ENCODE results near the gene TAPBP.
"Not testable (repeated sequence)": the region's sequence is repeated elsewhere in the genome, so short reads cannot be mapped to it uniquely, and the experiment has no call there.

TAPBP gene

DNA sequence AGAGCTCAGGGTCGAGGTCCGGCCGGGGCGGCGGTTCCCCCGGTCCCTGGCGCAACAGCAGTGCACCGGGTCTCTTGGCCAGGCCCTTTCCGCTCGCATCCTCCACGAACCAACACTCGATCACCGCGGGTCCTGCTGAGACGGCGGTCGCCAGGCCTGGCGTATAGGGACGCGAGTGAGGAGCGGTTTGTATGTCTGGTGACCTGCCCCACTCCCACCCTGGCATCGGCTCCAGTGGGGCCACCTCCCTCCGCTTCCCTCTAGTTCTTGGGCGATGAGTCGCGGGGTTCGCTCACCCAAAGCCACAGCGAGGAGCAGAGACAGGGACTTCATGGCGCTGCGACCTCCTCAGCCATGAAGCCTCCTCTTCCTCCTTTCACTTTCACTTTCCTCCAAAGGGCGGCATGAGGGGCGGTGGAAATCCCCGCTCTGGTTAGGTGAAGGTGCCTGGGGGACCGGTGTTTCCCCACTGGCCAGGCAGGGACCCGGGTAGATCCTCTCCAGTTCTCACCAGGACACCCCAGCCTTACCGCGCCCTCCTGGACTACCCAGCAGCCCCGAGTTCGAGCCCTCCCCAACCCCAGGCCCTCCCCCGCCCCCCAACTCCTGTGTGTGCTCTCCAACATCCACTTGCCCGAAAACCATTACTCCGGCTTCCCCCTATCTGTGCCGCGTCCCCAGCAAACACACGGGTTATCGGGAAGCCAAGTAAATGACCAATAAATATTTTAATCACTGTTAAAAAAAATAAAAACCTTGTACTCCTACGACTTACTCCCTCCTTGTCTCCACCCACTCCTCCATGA, at the start of gene TAPBP:
TAPBP (minus strand) TSS at position 370 of the 806 bp plus-strand sequence; CDS start at position 333, 37 bp downstream.
- TF ChIP-seq POLR2A (IDR thresholded peaks at IDR 0.05; ENCODE audit: extremely low read depth, insufficient read length): peak; percentile 52
- TF ChIP-seq, protein P1, sequence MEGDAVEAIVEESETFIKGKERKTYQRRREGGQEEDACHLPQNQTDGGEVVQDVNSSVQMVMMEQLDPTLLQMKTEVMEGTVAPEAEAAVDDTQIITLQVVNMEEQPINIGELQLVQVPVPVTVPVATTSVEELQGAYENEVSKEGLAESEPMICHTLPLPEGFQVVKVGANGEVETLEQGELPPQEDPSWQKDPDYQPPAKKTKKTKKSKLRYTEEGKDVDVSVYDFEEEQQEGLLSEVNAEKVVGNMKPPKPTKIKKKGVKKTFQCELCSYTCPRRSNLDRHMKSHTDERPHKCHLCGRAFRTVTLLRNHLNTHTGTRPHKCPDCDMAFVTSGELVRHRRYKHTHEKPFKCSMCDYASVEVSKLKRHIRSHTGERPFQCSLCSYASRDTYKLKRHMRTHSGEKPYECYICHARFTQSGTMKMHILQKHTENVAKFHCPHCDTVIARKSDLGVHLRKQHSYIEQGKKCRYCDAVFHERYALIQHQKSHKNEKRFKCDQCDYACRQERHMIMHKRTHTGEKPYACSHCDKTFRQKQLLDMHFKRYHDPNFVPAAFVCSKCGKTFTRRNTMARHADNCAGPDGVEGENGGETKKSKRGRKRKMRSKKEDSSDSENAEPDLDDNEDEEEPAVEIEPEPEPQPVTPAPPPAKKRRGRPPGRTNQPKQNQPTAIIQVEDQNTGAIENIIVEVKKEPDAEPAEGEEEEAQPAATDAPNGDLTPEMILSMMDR (IDR thresholded peaks at IDR 0.05; ENCODE audit: low read depth, low read length): no peak
- TF ChIP-seq, protein P2, sequence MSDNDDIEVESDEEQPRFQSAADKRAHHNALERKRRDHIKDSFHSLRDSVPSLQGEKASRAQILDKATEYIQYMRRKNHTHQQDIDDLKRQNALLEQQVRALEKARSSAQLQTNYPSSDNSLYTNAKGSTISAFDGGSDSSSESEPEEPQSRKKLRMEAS (IDR thresholded peaks at IDR 0.05; ENCODE audit: low read depth, low read length): peak; percentile 62
- 0 out of 2 replicates have a peak, but pooled peaks have one; percentile 55 for TF ChIP-seq MYC (IDR thresholded peaks at IDR 0.05; ENCODE audit: low read depth, low read length)
- DNase-seq (ENCODE audit: low read depth): peak; percentile 81

DNA sequence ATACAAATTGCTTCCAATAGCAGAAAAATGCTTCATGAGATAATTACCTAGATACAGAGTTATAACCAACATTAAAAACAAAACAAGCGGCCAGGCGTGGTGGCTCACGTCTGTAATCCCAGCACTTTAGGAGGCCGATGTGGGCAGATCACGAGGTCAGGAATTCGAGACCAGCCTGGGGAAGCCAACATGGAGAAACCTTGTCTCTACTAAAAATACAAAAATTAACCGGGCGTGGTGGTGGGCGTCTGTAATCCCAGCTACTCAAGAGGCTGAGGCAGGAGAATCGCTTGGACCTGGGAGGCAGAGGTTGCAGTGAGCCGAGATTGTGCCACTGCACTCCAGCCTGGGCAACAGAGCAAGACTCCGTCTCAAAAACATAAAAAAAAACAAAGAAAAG, 49.6 kb upstream of the TAPBP start:
- not testable (repeated sequence) for H3K4me3 ChIP-seq (ENCODE audit: low read depth, low read length); DNase-seq (ENCODE audit: low read depth)

More for the DNA sequence above, at the start of gene TAPBP:
- H3K4me3 ChIP-seq (ENCODE audit: low read depth, low read length): peak within 1 kb of the TSS; percentile 81

DNA sequence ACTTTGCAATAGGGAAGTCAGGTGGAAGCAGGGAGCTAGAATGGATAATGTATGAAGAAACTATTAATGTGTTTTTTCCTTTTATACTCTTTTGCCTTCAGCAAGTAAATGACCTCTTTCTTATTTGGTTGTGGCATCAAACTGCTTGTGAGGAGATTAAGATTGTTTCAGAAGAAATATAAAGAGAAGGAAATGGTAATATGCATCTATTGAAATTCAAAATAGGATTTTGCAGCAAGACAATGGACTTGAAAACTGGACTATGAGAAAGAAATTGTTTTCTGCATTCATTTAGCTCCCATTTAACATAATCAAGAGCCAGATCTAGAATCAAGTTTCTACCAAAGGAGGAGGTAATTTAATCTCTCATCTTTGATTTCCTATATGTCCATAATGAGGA, 45.5 kb upstream of the TAPBP start:
- H3K4me3 ChIP-seq (ENCODE audit: low read depth, low read length): no peak overlapping the region
- no peak for DNase-seq (ENCODE audit: low read depth)
- no peak for TF ChIP-seq MYC (IDR thresholded peaks at IDR 0.05; ENCODE audit: low read depth, low read length)
- TF ChIP-seq, protein P2 (IDR thresholded peaks at IDR 0.05; ENCODE audit: low read depth, low read length): no peak
- TF ChIP-seq POLR2A (IDR thresholded peaks at IDR 0.05; ENCODE audit: extremely low read depth, insufficient read length): no peak
- TF ChIP-seq, protein P1 (IDR thresholded peaks at IDR 0.05; ENCODE audit: low read depth, low read length): no peak

DNA sequence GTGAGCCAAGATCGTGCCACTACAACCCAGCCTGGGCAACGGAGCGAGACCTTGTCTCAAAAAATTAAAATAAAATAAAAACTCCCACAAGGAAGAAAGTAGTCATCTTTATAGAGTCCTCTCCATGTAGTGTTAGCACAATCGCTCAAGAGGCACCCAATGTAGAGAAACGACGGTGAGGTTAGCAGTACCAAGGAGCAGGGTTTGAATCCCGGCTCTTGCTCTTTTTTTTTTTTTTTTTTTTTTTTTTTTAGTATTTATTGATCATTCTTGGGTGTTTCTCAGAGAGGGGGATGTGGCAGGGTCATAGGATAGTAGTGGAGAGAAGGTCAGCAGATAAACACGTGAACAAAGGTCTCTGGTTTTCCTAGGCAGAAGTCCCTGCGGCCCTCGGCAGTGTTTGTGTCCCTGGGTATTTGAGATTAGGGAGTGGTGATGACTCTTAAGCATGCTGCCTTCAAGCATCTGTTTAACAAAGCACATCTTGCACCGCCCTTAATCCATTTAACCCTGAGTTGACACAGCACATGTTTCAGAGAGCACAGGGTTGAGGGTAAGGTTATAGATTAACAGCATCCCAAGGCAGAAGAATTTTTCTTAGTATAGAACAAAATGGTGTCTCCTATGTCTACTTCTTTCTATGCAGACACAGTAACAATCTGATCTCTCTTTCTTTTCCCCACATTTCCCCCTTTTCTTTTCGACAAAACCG, 43.4 kb upstream of the TAPBP start:
- DNase-seq (ENCODE audit: low read depth); H3K4me3 ChIP-seq (ENCODE audit: low read depth, low read length): not testable (repeated sequence)

DNA sequence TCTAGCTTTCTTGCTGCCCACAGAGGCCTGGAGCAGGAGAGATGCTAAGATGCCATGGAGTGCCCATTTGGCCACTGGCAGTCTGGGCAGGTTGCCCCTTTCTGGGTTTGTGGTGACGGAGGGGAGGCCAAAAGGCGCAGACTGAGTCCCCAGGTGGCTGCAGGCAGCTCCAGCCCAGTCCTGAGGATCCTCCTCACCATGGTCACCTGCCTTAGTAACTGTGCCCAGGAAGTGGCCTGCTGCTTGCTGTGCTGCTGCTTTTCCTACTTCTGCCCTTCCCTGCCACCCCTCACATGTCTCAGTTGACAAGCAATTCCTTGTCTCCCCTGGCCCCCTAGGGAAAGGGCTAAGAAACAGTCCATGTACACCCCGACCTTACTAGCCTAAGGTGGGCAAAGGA, 42.4 kb upstream of the TAPBP start:
- DNase-seq (ENCODE audit: low read depth): no peak
- TF ChIP-seq, protein P1 (IDR thresholded peaks at IDR 0.05; ENCODE audit: low read depth, low read length): no peak
- no peak for TF ChIP-seq MYC (IDR thresholded peaks at IDR 0.05; ENCODE audit: low read depth, low read length)
- TF ChIP-seq POLR2A (IDR thresholded peaks at IDR 0.05; ENCODE audit: extremely low read depth, insufficient read length): no peak
- TF ChIP-seq, protein P2 (IDR thresholded peaks at IDR 0.05; ENCODE audit: low read depth, low read length): no peak
- H3K4me3 ChIP-seq (ENCODE audit: low read depth, low read length): no peak overlapping the region

DNA sequence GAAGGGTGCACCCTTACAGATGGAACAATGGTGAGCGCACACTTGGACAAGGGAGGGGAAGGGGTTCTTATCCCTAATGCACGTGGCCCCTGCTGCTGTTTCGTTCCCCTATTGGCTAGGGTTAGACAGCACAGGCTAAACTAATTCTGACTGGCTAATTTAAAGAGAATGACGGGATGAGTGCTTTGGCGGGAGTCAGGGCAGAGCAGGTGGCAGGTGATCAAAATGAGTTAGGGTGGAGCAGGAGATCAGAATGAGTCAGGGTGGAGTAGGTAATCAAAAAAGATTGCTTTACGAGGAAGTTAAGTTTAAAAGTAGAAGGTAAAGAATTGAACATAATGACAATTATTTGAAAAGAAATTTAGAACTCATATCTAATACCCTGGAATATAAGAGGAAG, 42.0 kb upstream of the TAPBP start:
- DNase-seq (ENCODE audit: low read depth); H3K4me3 ChIP-seq (ENCODE audit: low read depth, low read length): not testable (repeated sequence)

DNA sequence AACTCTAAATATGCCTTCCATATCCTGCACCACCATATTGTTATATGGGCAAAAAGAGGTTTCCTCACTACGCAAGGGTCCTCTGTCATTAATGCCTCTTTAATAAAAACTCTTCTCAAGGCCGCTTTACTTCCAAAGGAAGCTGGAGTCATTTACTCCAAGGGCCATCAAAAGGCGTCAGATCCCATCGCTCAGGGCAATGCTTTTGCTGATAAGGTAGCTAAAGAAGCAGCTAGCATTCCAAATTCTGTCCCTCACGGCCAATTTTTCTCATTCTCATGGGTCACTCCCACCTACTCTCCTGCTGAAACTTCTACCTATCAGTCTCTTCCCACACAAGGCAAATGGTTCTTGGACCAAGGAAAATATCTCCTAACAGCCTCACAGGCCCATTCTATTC, 33.9 kb upstream of the TAPBP start:
- DNase-seq (ENCODE audit: low read depth): no peak
- TF ChIP-seq, protein P2 (IDR thresholded peaks at IDR 0.05; ENCODE audit: low read depth, low read length): no peak
- TF ChIP-seq, protein P1 (IDR thresholded peaks at IDR 0.05; ENCODE audit: low read depth, low read length): no peak
- TF ChIP-seq POLR2A (IDR thresholded peaks at IDR 0.05; ENCODE audit: extremely low read depth, insufficient read length): no peak
- no peak for TF ChIP-seq MYC (IDR thresholded peaks at IDR 0.05; ENCODE audit: low read depth, low read length)

DNA sequence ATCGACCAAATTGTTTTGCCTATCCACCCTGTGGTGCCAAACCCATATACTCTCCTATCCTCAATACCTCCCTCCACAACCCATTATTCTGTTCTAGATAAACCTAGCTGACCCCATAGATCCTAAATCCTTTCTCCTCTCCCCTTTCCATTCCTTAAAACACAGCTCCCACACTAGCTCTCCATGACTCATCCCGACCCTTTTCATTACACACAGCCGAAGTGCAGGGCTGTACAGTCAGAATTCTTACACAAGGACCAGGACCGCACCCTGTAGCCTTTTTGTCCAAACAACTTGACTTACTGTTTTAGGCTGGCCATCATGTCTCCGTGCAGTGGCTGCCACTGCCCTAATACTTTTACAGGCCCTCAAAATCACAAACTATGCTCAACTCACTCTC, 33.1 kb upstream of the TAPBP start:
- H3K4me3 ChIP-seq (ENCODE audit: low read depth, low read length); DNase-seq (ENCODE audit: low read depth): not testable (repeated sequence)

More for the DNA sequence above, 33.9 kb upstream of the TAPBP start:
- H3K4me3 ChIP-seq (ENCODE audit: low read depth, low read length): no peak overlapping the region
